Pancreas (tissue), 10 donors: ENCODE measurements around the gene OXNAD1. TPM values are rescaled to one million over a fixed set of nuclear protein-coding genes. Genes with fewer than 3 reads are reported as not detected.

ENCODE experiments used
- ATAC-seq, 4 donors: fragments of 200-7000 bp; cut with Tn5 transposase; one replicate each; pipeline versions ENCODE4 v1.8.0 to v1.9.1; 2020; ENCODE audit warnings: mild to moderate bottlenecking in 4 of 4, moderate library complexity in 4 of 4
- DNase-seq, 6 donors: peaks; one replicate each; pipeline ENCODE4 v3.0.0-alpha.2; 2020
- FAIRE-seq: peaks from 2 replicates; lab custom pipeline; 2012; peaks lifted over from hg19 to GRCh38; lab: Jason Lieb, UNC
- H3K27ac ChIP-seq, 4 donors: fragments of 200-600 bp; sonication (generic); 1 replicate in 3 of 4; 2 replicates in 1 of 4; pipeline versions ENCODE4 v1.5.0 to v1.8.0; 2020
- H3K27me3 ChIP-seq, 4 donors: fragments of 200-600 bp; one replicate each; pipeline ENCODE4 v1.8.0; 2021
- H3K36me3 ChIP-seq, 3 donors: fragments of 200-600 bp; sonication (generic) in 1 of 3; one replicate each; pipeline versions ENCODE4 v1.5.0 to v1.8.0; 2020 to 2021
- H3K4me1 ChIP-seq, 3 donors: fragments of 200-600 bp; one replicate each; pipeline ENCODE4 v1.8.0; 2021
- H3K4me3 ChIP-seq, 4 donors: fragments of 200-600 bp; sonication (generic) in 2 of 4; one replicate each; pipeline versions ENCODE4 v1.5.0 to v1.8.0; 2020 to 2021
- H3K9me3 ChIP-seq, 4 donors: fragments of 200-600 bp; one replicate each; pipeline ENCODE4 v1.8.0; 2021
- WGBS, 2 donors: extraction: QIAGEN DNeasy Blood & Tissue Kit; methylation state at CpG; one replicate each; pipeline ENCODE4 v1.1.7; 2013; 5-methylcytosine and 5-hydroxymethylcytosine counted together
- intact Hi-C, 3 donors: fragments of 100-400 bp; cut with DNase I; formaldehyde crosslinking; loops; one replicate each; pipeline versions ENCODE4 v1.11.1 to v1.14.2; 2022
- polyA plus RNA-seq, 2 donors: library from polyadenylated mRNA; stranded (reverse); fragments of 200-250 nt; gene quantifications; one replicate each; pipeline ENCODE4 v1.2.3, GENCODE V29; 2013
- total RNA-seq, 6 donors: library from RNA; stranded (reverse); fragmentation: NEBNext Ultra II Directional in 4 of 6; extraction: Animal tissue kit (Norgen Biotek cat#: 25700) in 4 of 6; gene quantifications; one replicate each; pipeline versions ENCODE4 v1.2.1 to v1.2.4, GENCODE V29; 2021 to 2023
- TF ChIP-seq, protein P1 (sequence below), 4 donors: fragments of 200-600 bp; sonication (generic) in 3 of 4; IDR thresholded peaks; one replicate each; pipeline versions ENCODE4 v1.5.0 to v1.8.0; 2021; ENCODE audit warnings: antibody characterized with exemption in 4 of 4
- donor health status: healthy with polysubstance abuse.
- donor health status: DM: no; HTN: no; CAD: no; lungs with moderate emphysema.
- donor health status: DM: no; HTN: no; CAD: no.
- donor health status: control.
- donor health status: control.
- donor health status: Bipolar disorder and iron deficiency.
- donor health status: DM: yes; HTN: yes; CAD: no.
- donor health status: DM: no; HTN: no; CAD: no.
- donor health status: DM: no; HTN: no; CAD: no.
- donor health status: DM: yes; HTN: yes; CAD: no.

OXNAD1 gene
- total and polyA plus RNA-seq, 8 donors = 2.8 to 6.7 (median 4.0) TPM

DNA sequence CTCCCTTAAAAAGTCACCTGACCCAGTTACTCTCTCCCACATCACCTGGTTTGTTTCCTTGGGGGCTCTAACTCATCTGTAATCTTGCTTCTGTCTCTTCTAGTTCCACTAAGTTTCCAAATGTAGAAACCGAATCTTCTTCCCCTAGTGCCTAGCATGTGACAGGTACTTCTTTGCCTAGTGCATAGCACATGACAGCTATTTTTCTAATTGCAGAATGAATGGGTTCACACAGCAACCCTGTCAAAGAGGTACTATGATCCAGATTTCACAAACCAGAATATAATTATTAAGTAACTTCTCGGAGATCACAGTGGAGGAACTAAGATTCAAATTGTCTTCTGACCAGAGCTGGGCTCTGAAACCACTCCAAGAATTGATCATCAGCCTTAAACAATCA is 7.7 kb upstream of the OXNAD1 start:
- TF ChIP-seq, protein P1, sequence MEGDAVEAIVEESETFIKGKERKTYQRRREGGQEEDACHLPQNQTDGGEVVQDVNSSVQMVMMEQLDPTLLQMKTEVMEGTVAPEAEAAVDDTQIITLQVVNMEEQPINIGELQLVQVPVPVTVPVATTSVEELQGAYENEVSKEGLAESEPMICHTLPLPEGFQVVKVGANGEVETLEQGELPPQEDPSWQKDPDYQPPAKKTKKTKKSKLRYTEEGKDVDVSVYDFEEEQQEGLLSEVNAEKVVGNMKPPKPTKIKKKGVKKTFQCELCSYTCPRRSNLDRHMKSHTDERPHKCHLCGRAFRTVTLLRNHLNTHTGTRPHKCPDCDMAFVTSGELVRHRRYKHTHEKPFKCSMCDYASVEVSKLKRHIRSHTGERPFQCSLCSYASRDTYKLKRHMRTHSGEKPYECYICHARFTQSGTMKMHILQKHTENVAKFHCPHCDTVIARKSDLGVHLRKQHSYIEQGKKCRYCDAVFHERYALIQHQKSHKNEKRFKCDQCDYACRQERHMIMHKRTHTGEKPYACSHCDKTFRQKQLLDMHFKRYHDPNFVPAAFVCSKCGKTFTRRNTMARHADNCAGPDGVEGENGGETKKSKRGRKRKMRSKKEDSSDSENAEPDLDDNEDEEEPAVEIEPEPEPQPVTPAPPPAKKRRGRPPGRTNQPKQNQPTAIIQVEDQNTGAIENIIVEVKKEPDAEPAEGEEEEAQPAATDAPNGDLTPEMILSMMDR (IDR thresholded peaks at IDR 0.05) = no peak
- Histone ChIP-seq H3K27me3 (no peaks in the 10 kb centered on the region), H3K4me1 (peaks cover 0 to 6% (median 2%) of the 10 kb centered on the region in 3 donors), H3K4me3 (no peak overlapping the region), H3K27ac (no peak overlapping the region), H3K9me3 (no peaks in the 10 kb centered on the region), H3K36me3 (peaks cover 0 to 15% (median 0%) of the 10 kb centered on the region in 3 donors)
- no peak for FAIRE-seq
- no peak for DNase-seq
- 79 to 92% methylated on average over 2 of the region's 2 CpGs for WGBS, 2 donors
- no peak for ATAC-seq
- intact Hi-C loops = no loop called here

DNA sequence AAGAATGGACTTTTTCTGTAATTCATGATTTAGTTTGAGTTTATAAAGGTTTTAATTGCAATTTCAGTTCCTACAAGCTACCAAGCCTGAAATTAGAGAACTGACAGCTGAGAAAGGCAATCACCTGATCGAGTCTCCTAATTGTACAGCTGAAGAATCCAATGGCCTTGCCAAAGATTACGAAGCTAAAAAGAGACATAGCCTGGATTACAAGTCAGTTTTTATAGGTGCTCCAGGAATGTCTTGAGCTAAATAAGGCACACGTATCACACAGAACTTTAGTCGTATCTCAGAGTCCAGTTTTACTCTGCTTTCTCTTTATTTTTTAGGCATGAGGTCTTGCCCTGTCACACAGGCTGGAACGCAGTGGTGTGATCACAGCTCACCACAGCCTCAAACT is 6.8 kb upstream of the OXNAD1 start:
- no peaks in the 10 kb centered on the region for H3K4me1 ChIP-seq
- ATAC-seq = no peak
- H3K36me3 ChIP-seq = peaks cover 0 to 15% (median 0%) of the 10 kb centered on the region in 3 donors
- TF ChIP-seq, protein P1 (IDR thresholded peaks at IDR 0.05) = no peak
- no peak overlapping the region for H3K4me3 ChIP-seq
- DNase-seq = no peak
- H3K27me3 ChIP-seq = no peaks in the 10 kb centered on the region
- no peak for FAIRE-seq
- H3K27ac ChIP-seq = no peak overlapping the region
- no peaks in the 10 kb centered on the region for H3K9me3 ChIP-seq
- 66 to 82% methylated on average over 5 of the region's 5 CpGs for WGBS, 2 donors
- intact Hi-C loops = no loop called here

DNA sequence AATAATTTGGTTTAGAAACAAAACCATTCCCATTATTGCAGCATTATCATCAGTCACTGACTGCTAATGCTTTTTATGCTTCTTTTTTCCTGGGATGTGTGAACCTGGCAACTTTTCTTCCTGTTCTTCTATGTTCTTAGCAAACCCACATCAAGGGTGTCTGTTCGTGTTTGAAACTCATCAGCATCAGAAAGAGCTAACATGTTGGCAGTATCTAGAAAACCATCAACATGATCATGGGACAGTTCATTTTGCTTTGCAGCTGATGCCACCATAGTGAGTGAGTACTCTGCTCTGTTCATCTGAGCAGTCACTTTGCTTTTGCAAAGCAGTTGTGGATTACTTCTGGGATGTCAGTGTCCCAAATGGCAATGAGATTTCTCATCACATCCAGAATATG is 6.1 kb upstream of the OXNAD1 start:
- ATAC-seq (no peak), DNase-seq (no peak), FAIRE-seq (no peak)
- Histone ChIP-seq H3K36me3 (peaks cover 0 to 15% (median 0%) of the 10 kb centered on the region in 3 donors), H3K27ac (no peak overlapping the region), H3K4me1 (peaks cover 0 to 6% (median 0%) of the 10 kb centered on the region in 3 donors), H3K9me3 (no peaks in the 10 kb centered on the region), H3K4me3 (no peak overlapping the region), H3K27me3 (no peaks in the 10 kb centered on the region)
- intact Hi-C loops = no loop called here
- WGBS, 2 donors = 74 to 84% methylated on average over 1 of the region's 1 CpG
- TF ChIP-seq, protein P1 (IDR thresholded peaks at IDR 0.05) = no peak

DNA sequence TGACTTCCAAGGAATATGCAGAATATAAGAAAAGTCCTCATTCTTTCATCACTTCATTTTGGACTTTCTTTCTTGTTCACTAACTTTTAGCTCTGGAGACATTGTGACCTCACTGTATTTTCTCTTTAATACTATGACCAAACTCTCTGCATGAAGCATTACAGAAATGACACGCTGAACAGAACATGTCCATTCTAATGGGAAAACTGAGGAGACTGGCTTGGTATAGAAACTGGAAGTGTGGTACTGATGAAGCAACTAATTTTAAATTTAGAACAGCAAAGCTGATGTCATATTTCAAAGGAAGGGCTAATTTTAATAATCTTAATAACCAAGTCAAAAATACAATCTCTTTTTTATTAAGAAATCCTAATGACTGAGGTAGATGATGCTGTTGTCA is 5.0 kb upstream of the OXNAD1 start:
- no peak for DNase-seq
- Histone ChIP-seq H3K27me3 (no peaks in the 10 kb centered on the region), H3K4me1 (peaks cover 0 to 7% (median 0%) of the 10 kb centered on the region in 3 donors), H3K36me3 (peaks cover 0 to 15% (median 0%) of the 10 kb centered on the region in 3 donors), H3K27ac (no peak overlapping the region), H3K4me3 (no peak overlapping the region), H3K9me3 (no peaks in the 10 kb centered on the region)
- no peak for ATAC-seq
- 79 to 93% methylated on average over 1 of the region's 1 CpG for WGBS, 2 donors
- intact Hi-C loops = no loop called here
- FAIRE-seq = no peak
- TF ChIP-seq, protein P1 (IDR thresholded peaks at IDR 0.05) = no peak

DNA sequence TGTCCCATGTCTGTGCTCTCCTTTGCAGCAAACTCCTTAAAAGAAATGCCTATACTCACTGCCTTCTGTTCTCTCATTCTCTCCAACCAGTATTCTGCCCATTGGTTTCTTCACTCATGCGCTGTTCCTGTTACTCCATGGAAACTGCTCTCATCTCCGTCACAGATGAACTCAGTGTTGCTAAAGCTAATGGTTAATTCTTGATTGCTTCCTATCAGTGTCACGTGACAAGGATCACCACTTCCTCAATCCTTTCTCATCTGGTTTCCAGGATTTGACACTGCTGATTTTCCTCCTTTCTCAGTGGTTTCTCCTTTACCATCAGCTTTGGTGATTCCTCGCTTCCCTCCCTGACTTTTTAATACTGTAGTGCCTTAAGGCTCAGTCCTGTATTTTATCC is 2.8 kb upstream of the OXNAD1 start:
- no peaks in the 10 kb centered on the region for H3K9me3 ChIP-seq
- TF ChIP-seq, protein P1 (IDR thresholded peaks at IDR 0.05) = no peak
- peaks cover 0 to 15% (median 0%) of the 10 kb centered on the region in 3 donors for H3K36me3 ChIP-seq
- ATAC-seq (no peak), FAIRE-seq (no peak), DNase-seq (no peak)
- intact Hi-C loops = no loop called here
- H3K4me3 ChIP-seq = no peak overlapping the region
- H3K4me1 ChIP-seq = peaks cover 5 to 25% (median 7%) of the 10 kb centered on the region in 3 donors
- no peaks in the 10 kb centered on the region for H3K27me3 ChIP-seq
- WGBS, 2 donors = 67 to 78% methylated on average over 4 of the region's 4 CpGs
- no peak overlapping the region for H3K27ac ChIP-seq
